Measurements from ENCODE around the gene IGSF10.

DNA sequence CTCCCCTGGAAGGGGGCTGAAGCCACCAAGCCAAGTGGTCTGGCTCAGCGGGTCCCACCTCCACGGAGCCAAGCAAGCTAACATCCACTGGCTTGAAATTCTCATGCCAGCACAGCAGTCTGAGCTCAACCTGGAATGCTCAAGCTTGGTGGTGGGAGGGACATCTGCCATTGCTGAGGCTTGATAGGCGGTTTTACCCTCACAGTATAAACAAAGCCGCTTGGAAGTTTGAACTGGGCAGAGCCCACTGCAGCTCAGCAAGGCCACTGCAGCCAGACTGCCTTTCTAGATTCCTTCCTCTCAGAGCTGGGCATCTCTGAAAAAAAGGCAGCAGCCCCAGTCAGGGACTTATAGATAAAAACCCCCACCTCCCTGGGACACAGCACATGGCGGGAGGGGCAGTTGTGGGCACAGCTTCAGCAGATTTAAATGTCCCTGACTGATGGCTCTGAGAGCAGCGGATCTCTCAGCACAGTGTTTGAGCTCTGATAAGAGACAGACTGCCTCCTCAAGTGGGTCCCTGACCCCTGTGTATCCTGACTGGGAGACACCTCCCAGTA, 23.2 kb upstream of the IGSF10 start:
- TF ChIP-seq TGIF2 (CRISPR knock-in tag; IDR thresholded peaks at IDR 0.05): no peak
- TF ChIP-seq, protein P1, sequence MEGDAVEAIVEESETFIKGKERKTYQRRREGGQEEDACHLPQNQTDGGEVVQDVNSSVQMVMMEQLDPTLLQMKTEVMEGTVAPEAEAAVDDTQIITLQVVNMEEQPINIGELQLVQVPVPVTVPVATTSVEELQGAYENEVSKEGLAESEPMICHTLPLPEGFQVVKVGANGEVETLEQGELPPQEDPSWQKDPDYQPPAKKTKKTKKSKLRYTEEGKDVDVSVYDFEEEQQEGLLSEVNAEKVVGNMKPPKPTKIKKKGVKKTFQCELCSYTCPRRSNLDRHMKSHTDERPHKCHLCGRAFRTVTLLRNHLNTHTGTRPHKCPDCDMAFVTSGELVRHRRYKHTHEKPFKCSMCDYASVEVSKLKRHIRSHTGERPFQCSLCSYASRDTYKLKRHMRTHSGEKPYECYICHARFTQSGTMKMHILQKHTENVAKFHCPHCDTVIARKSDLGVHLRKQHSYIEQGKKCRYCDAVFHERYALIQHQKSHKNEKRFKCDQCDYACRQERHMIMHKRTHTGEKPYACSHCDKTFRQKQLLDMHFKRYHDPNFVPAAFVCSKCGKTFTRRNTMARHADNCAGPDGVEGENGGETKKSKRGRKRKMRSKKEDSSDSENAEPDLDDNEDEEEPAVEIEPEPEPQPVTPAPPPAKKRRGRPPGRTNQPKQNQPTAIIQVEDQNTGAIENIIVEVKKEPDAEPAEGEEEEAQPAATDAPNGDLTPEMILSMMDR (CRISPR knock-in tag; IDR thresholded peaks at IDR 0.05): no peak
- TF ChIP-seq ZNF674 (CRISPR knock-in tag; IDR thresholded peaks at IDR 0.05; ENCODE audit: low read depth): no peak
- TF ChIP-seq ELF4 (CRISPR knock-in tag; IDR thresholded peaks at IDR 0.05; ENCODE audit: borderline replicate concordance): no peak
- TF ChIP-seq SMC3 (IDR thresholded peaks at IDR 0.05; ENCODE audit: low read length): no peak
- TF ChIP-seq POLR2A (IDR thresholded peaks at IDR 0.05; ENCODE audit: insufficient read depth in 1 of 2, low read depth in 2 of 2, low read length in 2 of 2): no peak
- TF ChIP-seq SATB2 (CRISPR knock-in tag; IDR thresholded peaks at IDR 0.05): no peak
- no peak for TF ChIP-seq RELA (CRISPR knock-in tag; IDR thresholded peaks at IDR 0.05)

Data from HepG2 (cell line).